GM04504 (cell line): Measurements from ENCODE around the gene ULK4.

Experiments
- DNase-seq: peaks from one replicate; pipeline ENCODE4 v3.0.0-alpha.2; 2012; ENCODE audit warnings: low read depth

Gene ULK4

DNA sequence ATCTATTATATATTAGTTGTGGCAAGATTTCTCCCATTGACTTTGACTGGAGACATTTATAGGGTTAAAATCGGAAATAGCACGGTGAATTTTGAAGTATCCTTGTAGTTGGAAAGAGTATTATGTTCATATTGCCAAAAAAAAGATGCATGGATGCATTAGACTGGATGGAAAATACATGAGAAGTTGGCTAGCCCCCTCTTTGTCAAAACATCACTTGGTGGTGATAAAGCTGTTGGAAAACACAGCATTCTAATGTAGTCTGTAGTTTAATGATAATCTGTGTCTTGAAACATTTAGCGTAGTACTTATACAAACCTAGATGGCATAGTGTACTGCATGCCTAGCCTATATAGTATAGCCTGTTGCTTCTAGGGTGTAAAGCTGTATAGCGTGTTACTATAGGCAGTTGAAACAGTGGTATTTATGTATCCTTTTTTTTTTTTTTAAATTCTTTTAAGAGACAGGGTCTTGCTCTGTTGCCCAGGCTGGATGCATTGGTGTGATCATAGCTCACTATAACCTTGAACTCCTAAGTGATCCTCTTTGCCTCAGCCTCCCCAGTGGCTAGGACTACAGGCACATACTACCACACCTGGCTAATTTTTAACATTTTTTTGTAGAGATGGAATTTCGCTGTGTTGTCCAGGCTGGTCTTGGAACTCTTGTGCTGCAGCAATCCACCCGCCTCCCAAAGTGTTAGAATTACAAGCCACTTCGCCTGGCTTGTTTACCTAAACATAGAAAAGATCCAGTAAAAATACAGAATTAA, 740.8 kb downstream of the ULK4 start:
- DNase-seq: no peak

GRCh38 chr3:41219424-41219823, 742.5 kb downstream of the ULK4 start:
- no peak for DNase-seq

DNA sequence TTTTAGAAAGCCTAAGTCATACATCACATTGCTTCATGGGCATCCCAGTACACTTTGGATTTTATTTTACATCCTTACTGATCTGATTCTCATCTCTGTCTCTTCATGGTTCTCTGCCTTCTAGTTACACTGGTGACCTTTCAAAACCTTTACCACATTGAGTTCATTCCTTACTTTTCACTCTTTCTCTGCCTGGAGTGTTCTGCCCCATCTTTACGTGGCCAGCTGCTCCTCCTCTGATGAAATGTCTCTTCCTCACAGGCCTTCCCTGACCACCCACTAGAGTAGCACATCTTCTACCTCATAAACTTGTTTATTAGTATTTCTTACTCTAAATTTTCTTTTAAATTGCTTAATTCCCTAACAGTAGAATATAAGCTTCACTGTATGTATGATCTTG, 744.9 kb downstream of the ULK4 start:
- no peak for DNase-seq

DNA sequence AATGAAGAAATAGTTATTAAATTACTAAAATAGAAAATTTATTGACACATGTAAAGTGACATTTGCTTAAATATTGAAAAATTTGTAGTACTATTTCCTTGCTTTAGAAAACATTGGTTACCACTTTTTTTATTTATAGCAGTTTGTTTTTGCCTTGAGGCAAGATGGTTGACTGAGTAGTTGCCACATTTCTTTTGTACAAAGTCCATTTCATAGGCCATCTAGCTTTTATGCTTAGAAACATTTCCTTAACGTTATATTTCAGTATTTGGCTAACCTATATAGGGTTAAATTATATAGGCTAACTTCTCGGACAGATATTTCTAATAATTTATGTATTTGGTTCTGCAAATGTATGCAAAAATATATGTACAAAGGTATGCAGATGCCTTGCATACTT, 745.5 kb downstream of the ULK4 start:
- DNase-seq: no peak

DNA sequence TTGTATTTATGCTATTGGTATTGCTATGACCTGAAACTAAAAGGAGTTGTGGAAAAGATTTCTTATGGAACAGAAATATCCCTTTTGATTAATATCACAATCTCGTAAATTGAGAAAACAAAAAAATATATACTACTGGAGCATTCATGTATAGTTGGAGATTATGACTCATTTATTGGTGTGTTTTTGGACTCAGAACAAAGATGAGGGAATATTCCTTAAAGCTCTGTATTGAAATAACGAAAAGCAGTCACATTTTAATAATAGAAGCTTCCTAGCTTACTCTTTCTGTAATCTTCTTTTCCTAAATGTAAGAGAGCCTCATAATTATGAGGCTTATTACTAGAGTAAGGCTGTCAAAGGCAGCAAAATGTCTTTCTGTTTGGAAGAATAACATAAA, 748.3 kb downstream of the ULK4 start:
- DNase-seq: no peak

DNA sequence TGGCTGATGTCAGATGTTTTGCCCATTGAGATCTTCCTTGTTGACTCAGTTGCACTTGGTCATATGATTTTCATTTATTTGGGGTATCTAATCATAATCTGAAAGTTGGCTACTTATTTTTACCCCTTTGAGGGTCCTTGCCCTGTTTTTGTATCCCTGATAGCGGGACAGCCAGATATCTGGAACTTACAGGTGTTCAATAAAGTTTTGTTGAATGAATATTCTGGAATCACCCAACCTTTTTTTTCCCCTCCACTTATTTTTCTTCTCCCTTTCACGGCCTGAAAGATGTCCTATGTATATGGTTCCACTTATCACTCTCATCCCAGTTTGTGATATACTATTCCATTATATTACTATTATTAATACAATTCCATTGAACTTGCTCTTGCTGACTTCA, 749.8 kb downstream of the ULK4 start:
- DNase-seq: no peak

DNA sequence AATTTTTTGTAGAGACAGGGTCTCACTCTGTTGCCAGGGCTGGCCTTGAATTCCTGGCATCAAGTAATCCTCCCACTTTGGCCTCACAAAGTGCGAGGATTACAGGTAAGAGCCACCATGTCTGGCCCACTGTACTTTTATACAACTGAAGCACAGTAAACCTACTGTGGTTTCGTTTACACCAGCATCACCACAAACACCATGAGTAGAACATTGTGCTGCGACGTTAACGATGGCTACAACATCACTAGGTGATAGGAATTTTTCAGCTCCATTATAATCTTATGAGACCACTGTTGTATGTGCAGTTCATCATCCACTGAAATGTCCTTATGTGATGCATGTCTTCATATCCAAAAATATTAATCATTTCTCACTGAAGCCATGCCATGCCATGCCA, 750.9 kb downstream of the ULK4 start:
- DNase-seq: no peak

DNA sequence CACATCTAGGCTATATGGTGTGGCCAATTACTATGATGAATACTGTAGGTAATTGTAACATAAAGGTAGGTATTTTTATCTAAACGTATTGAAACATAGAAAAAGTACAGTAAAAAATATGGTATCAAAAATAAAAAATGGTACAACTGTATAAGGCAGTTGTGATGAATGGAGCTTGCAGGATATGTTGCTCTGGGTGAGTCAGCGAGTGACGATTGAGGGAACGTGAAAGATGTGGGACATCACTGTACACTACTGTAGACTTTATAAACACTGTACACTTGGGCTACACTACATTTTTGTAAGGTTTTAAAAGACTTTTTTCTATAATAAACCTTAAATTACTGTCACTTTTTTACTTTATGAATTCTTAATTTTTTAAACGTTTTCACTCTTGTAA, 752.3 kb downstream of the ULK4 start:
- no peak for DNase-seq

- no peak for DNase-seq
These were observed 753.2 kb downstream of the ULK4 start for GRCh38 chr3:41208507-41209220.

GRCh38 chr3:41207355-41207754, 754.5 kb downstream of the ULK4 start:
- no peak for DNase-seq

GRCh38 chr3:41205591-41205990, 756.3 kb downstream of the ULK4 start:
- DNase-seq: no peak

DNA sequence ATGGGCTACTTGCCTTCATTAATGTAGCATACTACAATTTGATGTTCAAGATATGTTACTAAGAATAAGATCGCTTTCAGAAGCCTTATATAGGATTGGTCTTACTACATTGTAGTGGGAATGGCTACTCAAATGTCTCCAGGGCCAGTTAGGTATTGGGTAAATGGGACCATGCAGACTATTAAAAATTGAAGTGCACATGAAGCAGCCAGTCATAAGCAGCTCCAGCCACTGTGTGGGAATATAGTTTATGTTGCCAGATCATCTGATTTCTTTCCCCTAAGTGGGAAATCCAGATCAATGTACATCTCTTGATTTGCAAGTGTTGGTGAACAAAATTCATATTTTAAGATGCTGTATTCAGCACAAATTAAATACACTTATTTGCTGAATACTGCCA, 757.5 kb downstream of the ULK4 start:
- DNase-seq: no peak

- DNase-seq: peak; percentile 15
These were observed 759.0 kb downstream of the ULK4 start for GRCh38 chr3:41202834-41203345.

GRCh38 chr3:41202075-41202833, 759.6 kb downstream of the ULK4 start:
- no peak for DNase-seq

DNA sequence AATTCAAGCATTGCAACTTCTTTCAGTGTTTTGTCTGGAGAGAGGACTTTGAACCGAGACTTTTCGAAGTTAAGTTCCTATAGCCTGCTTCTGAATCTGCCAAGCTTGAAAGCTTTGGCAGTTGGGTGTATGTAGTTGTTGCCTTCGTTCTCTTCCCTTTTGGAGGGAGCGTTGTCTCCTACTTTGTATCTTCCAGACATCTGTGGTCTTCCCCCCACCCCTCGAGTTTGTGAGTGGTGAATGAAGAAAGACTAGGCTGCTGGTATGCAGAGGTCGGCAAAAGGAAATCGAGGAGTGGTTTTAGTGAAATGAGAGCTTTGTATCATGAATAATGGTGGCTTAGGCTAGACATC, 761.3 kb downstream of the ULK4 start:
- DNase-seq: no peak

- no peak for DNase-seq
These were observed 761.8 kb downstream of the ULK4 start for GRCh38 chr3:41199866-41200668.

GRCh38 chr3:41198950-41199865, 762.7 kb downstream of the ULK4 start, which contains the start of gene CTNNB1:
TSS of gene CTNNB1 (plus strand) at chr3:41199505. CDS start at chr3:41224069, 24,564 bp downstream.
- peak; percentile 87 for DNase-seq

DNA sequence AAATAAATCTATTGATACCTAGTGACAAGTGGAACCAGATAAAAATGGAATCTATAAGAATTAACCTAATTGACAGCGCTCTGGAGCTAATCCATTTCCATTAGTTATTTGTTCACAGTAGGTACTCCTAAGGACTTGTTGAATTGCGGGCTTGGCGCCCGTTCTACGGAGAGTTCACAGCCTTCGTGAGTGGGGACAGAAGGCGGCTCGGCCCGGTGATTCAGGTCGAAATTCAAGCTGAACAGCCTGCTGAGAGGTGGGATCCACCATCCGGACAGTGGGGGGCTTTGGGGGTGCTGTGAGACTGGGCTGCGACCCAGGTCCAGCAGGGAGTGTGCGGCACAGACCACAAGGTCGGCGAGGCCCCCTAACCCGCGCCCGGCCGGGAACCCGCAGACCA, 763.4 kb downstream of the ULK4 start:
- DNase-seq: no peak

DNA sequence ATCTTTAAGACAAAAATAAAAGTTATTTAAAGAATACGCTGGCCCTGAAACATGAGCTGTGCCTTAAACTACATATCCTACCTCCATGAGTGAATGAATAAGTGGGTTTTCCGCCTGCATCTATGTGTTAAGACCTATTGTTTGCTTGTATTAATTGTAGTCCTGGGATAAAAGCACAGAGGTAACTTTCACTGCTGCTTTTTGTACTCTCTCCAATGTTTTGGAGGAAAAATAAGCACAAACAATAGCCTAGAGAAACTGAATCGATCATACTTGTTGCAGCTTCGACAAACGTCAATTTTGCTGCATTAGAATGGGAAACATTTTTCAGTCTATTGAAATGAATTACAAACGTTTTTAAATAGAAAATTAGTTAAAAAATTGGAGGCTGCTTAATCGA, 763.9 kb downstream of the ULK4 start:
- DNase-seq: no peak
